A673 (cell line): ENCODE results near the gene CWC27. TPM values are rescaled to one million over a fixed set of nuclear protein-coding genes. Genes with fewer than 3 reads are reported as not detected.

Source experiments
- BruUV-seq: library from RNA; stranded (reverse); fragments of 400-500 nt; replicated peaks from 2 replicates; lab custom pipeline; 2021; lab: Mats Ljungman, UMichigan
- CTCF ChIA-PET: fragments of 300-600 bp; sonication (Branson Sonifier 250); formaldehyde crosslinking; loops from one replicate; lab custom pipeline; 2022; ENCODE audit warnings: antibody characterized with exemption; lab: Charles Lee
- POLR2A ChIA-PET: fragments of 300-600 bp; sonication (Branson Sonifier 250); formaldehyde crosslinking; loops from one replicate; lab custom pipeline; 2022; ENCODE audit warnings: antibody characterized with exemption; ENCODE audit not compliant: low non-redundant PET; lab: Charles Lee
- DNase-seq: peaks from one replicate; pipeline ENCODE4 v3.0.0-alpha.2; 2015; ENCODE audit warnings: low spot score
- H3K27ac ChIP-seq: fragments of 200-600 bp; sonication (generic); 2 replicates; pipeline ENCODE4 v1.5.1; 2016; ENCODE audit warnings: mixed run types, low read depth, mild to moderate bottlenecking, mixed read lengths, antibody characterized with exemption, low read length; ENCODE audit not compliant: poor library complexity, severe bottlenecking
- H3K27me3 ChIP-seq: fragments of 200-600 bp; sonication (generic); replicated peaks from 2 replicates; pipeline ENCODE4 v1.6.1; 2017; ENCODE audit warnings: mixed run types, low read depth, mild to moderate bottlenecking, mixed read lengths, antibody characterized with exemption, low read length; ENCODE audit not compliant: insufficient read depth, poor library complexity
- H3K36me3 ChIP-seq: fragments of 200-600 bp; sonication (generic); 2 replicates; pipeline ENCODE4 v1.6.1; 2016; ENCODE audit warnings: mixed run types, mild to moderate bottlenecking, mixed read lengths, antibody characterized with exemption, low read length; ENCODE audit not compliant: insufficient read depth, poor library complexity, severe bottlenecking
- H3K4me1 ChIP-seq: fragments of 200-600 bp; sonication (generic); 2 replicates; pipeline ENCODE4 v1.6.1; 2017; ENCODE audit warnings: mixed run types, mild to moderate bottlenecking, mixed read lengths, antibody characterized with exemption, low read length; ENCODE audit not compliant: insufficient read depth, poor library complexity, severe bottlenecking
- H3K4me3 ChIP-seq: fragments of 200-600 bp; sonication (generic); 2 replicates; pipeline ENCODE4 v1.5.1; 2016; ENCODE audit warnings: low read depth, mixed run types, mild to moderate bottlenecking, mixed read lengths, low read length; ENCODE audit not compliant: poor library complexity, severe bottlenecking
- H3K9me3 ChIP-seq: fragments of 200-600 bp; sonication (generic); 2 replicates; pipeline ENCODE4 v1.6.1; 2016; ENCODE audit warnings: mixed run types, low read depth, mild to moderate bottlenecking, mixed read lengths, antibody characterized with exemption, low read length; ENCODE audit not compliant: poor library complexity, severe bottlenecking
- CTCF ChIP-seq: fragments of 300-800, 200-600 bp; sonication (generic); conservative IDR thresholded peaks from 2 replicates; pipeline ENCODE4 v1.5.1; 2017; ENCODE audit warnings: low read depth, mild to moderate bottlenecking, antibody characterized with exemption, low read length, moderate library complexity, mixed read lengths
- EZH2 ChIP-seq: fragments of 200-600 bp; sonication (generic); IDR thresholded peaks from 2 replicates; pipeline ENCODE4 v1.6.1; 2017; ENCODE audit warnings: borderline replicate concordance, low read depth, mild to moderate bottlenecking, mixed read lengths, antibody characterized with exemption, low read length; ENCODE audit not compliant: poor library complexity, severe bottlenecking
- intact Hi-C: fragments of 100-400 bp; cut with micrococcal nuclease; formaldehyde crosslinking; loops from one replicate; pipeline ENCODE4 v1.10.0; 2022; ENCODE audit not compliant: unreplicated experiment
- total RNA-seq: library from RNA; stranded (reverse); gene quantifications from 2 replicates; pipeline ENCODE4 v1.2.3, GENCODE V29; 2021

Gene CWC27
- total RNA-seq, 1 experiment from 2014 or later: 38.0 TPM

GRCh38 chr5:64973215-64973614, 204.5 kb downstream of the CWC27 start:
- TF ChIP-seq CTCF: no peak
- TF ChIP-seq EZH2: no peak
- intact Hi-C loops: no loop called here
- CTCF ChIA-PET: no interaction called here
- no TSS peak for BruUV-seq
- H3K27ac ChIP-seq: no peak overlapping the region
- no peak overlapping the region for H3K4me3 ChIP-seq
- no peaks in the 10 kb centered on the region for H3K9me3 ChIP-seq
- H3K4me1 ChIP-seq: no peaks in the 10 kb centered on the region
- POLR2A ChIA-PET: no interaction called here
- no peaks in the 10 kb centered on the region for H3K27me3 ChIP-seq
- no peak for DNase-seq
- H3K36me3 ChIP-seq: no peaks in the 10 kb centered on the region

DNA sequence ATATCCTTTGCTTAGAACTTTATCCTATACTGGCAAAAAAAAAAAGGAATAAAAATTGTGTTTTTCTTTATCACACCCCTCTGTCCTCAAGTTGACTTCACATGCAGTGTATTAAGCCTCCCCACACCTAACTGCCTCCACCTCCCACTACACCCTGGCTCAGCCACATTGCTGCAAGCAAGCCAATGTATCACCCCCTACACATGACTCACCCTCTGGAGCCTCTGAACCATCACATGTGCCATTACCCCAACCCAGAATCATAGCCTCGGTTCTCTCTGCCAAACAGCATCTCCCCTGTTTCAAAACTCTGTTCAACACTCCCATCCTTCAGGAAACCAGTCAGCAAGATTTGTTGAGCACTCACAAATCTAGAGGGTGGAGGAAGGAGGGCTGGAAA, 209.0 kb downstream of the CWC27 start:
- intact Hi-C loops: no loop called here
- no peak for DNase-seq
- CTCF ChIA-PET: no interaction called here

GRCh38 chr5:64978546-64978945, 209.8 kb downstream of the CWC27 start:
- Histone ChIP-seq H3K9me3 (no peaks in the 10 kb centered on the region), H3K4me3 (no peak overlapping the region), H3K36me3 (no peaks in the 10 kb centered on the region), H3K27me3 (no peaks in the 10 kb centered on the region), H3K4me1 (no peaks in the 10 kb centered on the region), H3K27ac (no peak overlapping the region)
- intact Hi-C loops: no loop called here
- no peak for DNase-seq
- no TSS peak for BruUV-seq
- TF ChIP-seq CTCF (no peak), EZH2 (no peak)
- POLR2A ChIA-PET: no interaction called here
- CTCF ChIA-PET: no interaction called here

More for the DNA sequence above, 209.0 kb downstream of the CWC27 start:
- Histone ChIP-seq H3K27ac (no peak overlapping the region), H3K9me3 (no peaks in the 10 kb centered on the region), H3K27me3 (no peaks in the 10 kb centered on the region), H3K36me3 (no peaks in the 10 kb centered on the region), H3K4me1 (no peaks in the 10 kb centered on the region), H3K4me3 (no peak overlapping the region)
- no TSS peak for BruUV-seq
- POLR2A ChIA-PET: no interaction called here
- no peak for TF ChIP-seq CTCF
- TF ChIP-seq EZH2: no peak
